Measurements from ENCODE around the gene MAGEB3. TPM values are rescaled to one million over a fixed set of nuclear protein-coding genes. Genes with fewer than 3 reads are reported as not detected.

The MAGEB3 gene
- total RNA-seq, 6 experiments from 2014 or later, result not detected

GRCh38 chrX:30259927-30260326 is 29.5 kb downstream of the MAGEB3 start:
- intact Hi-C loops (cut with DNase I), result no loop called here
- 44% methylated on average over 2 of the region's 2 CpGs for WGBS (ENCODE audit: insufficient coverage, low coverage, low lambda C conversion rate, missing lambda C conversion rate)
- peaks cover 0 to 4% of the 10 kb centered on the region in 2 donors for H3K27me3 ChIP-seq
- TF ChIP-seq CTCF (IDR thresholded peaks at IDR 0.05) (no peak), POLR2A (IDR thresholded peaks at IDR 0.05) (no peak)
- no peak overlapping the region for H3K4me3 ChIP-seq
- no peaks in the 10 kb centered on the region for H3K36me3 ChIP-seq
- no peak for ATAC-seq
- H3K9me3 ChIP-seq, result no peaks in the 10 kb centered on the region
- H3K4me1 ChIP-seq, result no peaks in the 10 kb centered on the region
- H3K27ac ChIP-seq, result no peak overlapping the region
- DNase-seq, result no peak

- no peaks in the 10 kb centered on the region for H3K4me1 ChIP-seq
- ATAC-seq (no peak), DNase-seq (no peak)
- H3K4me3 ChIP-seq, result no peak overlapping the region
- H3K9me3 ChIP-seq, result no peaks in the 10 kb centered on the region
- no peak for TF ChIP-seq POLR2A (IDR thresholded peaks at IDR 0.05)
- no peak for TF ChIP-seq CTCF (IDR thresholded peaks at IDR 0.05)
- intact Hi-C loops (cut with DNase I), result no loop called here
- no peaks in the 10 kb centered on the region for H3K36me3 ChIP-seq
- peaks cover 0 to 4% of the 10 kb centered on the region in 2 donors for H3K27me3 ChIP-seq
- no peak overlapping the region for H3K27ac ChIP-seq
Observed at GRCh38 chrX:30261012-30261411, 30.6 kb downstream of the MAGEB3 start.

GRCh38 chrX:30262763-30263162 is 32.3 kb downstream of the MAGEB3 start:
- WGBS (ENCODE audit: insufficient coverage, low coverage, low lambda C conversion rate, missing lambda C conversion rate), result 29% methylated on average over 1 of the region's 1 CpG
- intact Hi-C loops (cut with DNase I), result no loop called here
- H3K4me3 ChIP-seq, result no peak overlapping the region
- H3K36me3 ChIP-seq, result no peaks in the 10 kb centered on the region
- H3K27me3 ChIP-seq, result peaks cover 0 to 4% of the 10 kb centered on the region in 2 donors
- no peaks in the 10 kb centered on the region for H3K9me3 ChIP-seq
- TF ChIP-seq POLR2A (IDR thresholded peaks at IDR 0.05), result no peak
- no peak for TF ChIP-seq CTCF (IDR thresholded peaks at IDR 0.05)
- ATAC-seq, result no peak
- no peak for DNase-seq
- no peaks in the 10 kb centered on the region for H3K4me1 ChIP-seq
- H3K27ac ChIP-seq, result no peak overlapping the region

- Histone ChIP-seq H3K9me3 (no peaks in the 10 kb centered on the region), H3K4me1 (no peaks in the 10 kb centered on the region), H3K36me3 (no peaks in the 10 kb centered on the region), H3K27ac (no peak overlapping the region), H3K27me3 (no peaks in the 10 kb centered on the region), H3K4me3 (no peak overlapping the region)
- intact Hi-C loops (cut with DNase I), result no loop called here
- ATAC-seq, result no peak
- 55% methylated on average over 3 of the region's 3 CpGs for WGBS (ENCODE audit: insufficient coverage, low coverage, low lambda C conversion rate, missing lambda C conversion rate)
- TF ChIP-seq CTCF (IDR thresholded peaks at IDR 0.05) (no peak), POLR2A (IDR thresholded peaks at IDR 0.05) (no peak)
- no peak for DNase-seq
Observed at GRCh38 chrX:30270639-30271038, 40.2 kb downstream of the MAGEB3 start.

- Histone ChIP-seq H3K4me1 (no peaks in the 10 kb centered on the region), H3K27ac (no peak overlapping the region), H3K9me3 (no peaks in the 10 kb centered on the region), H3K27me3 (no peaks in the 10 kb centered on the region), H3K4me3 (no peak overlapping the region), H3K36me3 (no peaks in the 10 kb centered on the region)
- intact Hi-C loops (cut with DNase I), result no loop called here
- no peak for DNase-seq
- peak in 2 of 4 donors; percentile 28 to 49 for ATAC-seq
- WGBS (ENCODE audit: insufficient coverage, low coverage, low lambda C conversion rate, missing lambda C conversion rate), result 0% methylated on average over 1 of the region's 1 CpG
- peak; percentile 25 to 42 (median 31) for TF ChIP-seq CTCF (IDR thresholded peaks at IDR 0.05)
- TF ChIP-seq POLR2A (IDR thresholded peaks at IDR 0.05), result no peak
Observed at GRCh38 chrX:30275498-30275897, 45.0 kb downstream of the MAGEB3 start.
